DOHH2 (cell line): ENCODE results near the gene OSBPL1A.

Source experiments
- H3F3A ChIP-seq: fragments of 200-600 bp; sonication (generic), shearing (Covaris generic); 2 replicates; pipeline ENCODE4 v1.6.0; 2016; ENCODE audit warnings: antibody characterized with exemption, mild to moderate bottlenecking; ENCODE audit not compliant: control insufficient read depth, insufficient read depth
- H3K27ac ChIP-seq: fragments of 200-600 bp; sonication (generic); 2 replicates; pipeline ENCODE4 v1.5.1; 2014; ENCODE audit warnings: low read depth, mild to moderate bottlenecking, low read length, moderate library complexity
- H3K27me3 ChIP-seq: fragments of 200-600 bp; sonication (generic); 2 replicates; pipeline ENCODE4 v1.6.1; 2014; ENCODE audit warnings: mild to moderate bottlenecking, low read length, mixed read lengths; ENCODE audit not compliant: control insufficient read depth
- H3K36me3 ChIP-seq: fragments of 200-600 bp; sonication (generic); 2 replicates; pipeline ENCODE4 v1.6.1; 2014; ENCODE audit warnings: mild to moderate bottlenecking, low read length, moderate library complexity, mixed read lengths; ENCODE audit not compliant: control insufficient read depth
- H3K4me1 ChIP-seq: fragments of 200-600 bp; sonication (generic); 2 replicates; pipeline ENCODE4 v1.6.1; 2014; ENCODE audit warnings: mild to moderate bottlenecking, low read length, mixed read lengths; ENCODE audit not compliant: control insufficient read depth
- H3K4me2 ChIP-seq: fragments of 200-600 bp; sonication (generic); 2 replicates; pipeline ENCODE4 v1.6.0; 2014; ENCODE audit warnings: mild to moderate bottlenecking, low read length, moderate library complexity
- H3K4me3 ChIP-seq: fragments of 200-600 bp; sonication (generic); 2 replicates; pipeline ENCODE4 v1.5.1; 2014; ENCODE audit warnings: mild to moderate bottlenecking, low read length, mixed read lengths
- H3K79me2 ChIP-seq: fragments of 200-600 bp; sonication (generic); 2 replicates; pipeline ENCODE4 v1.6.1; 2014; ENCODE audit warnings: mild to moderate bottlenecking, low read length, mixed read lengths; ENCODE audit not compliant: control insufficient read depth
- H3K9me2 ChIP-seq: fragments of 200-600 bp; sonication (generic); replicated peaks from 2 replicates; pipeline ENCODE4 v1.6.1; 2014; ENCODE audit warnings: mild to moderate bottlenecking, low read length, mixed read lengths; ENCODE audit not compliant: control insufficient read depth
- H3K9me3 ChIP-seq: fragments of 200-600 bp; sonication (generic); 2 replicates; pipeline ENCODE4 v1.6.1; 2014; ENCODE audit warnings: antibody characterized with exemption, low read length, mixed read lengths; ENCODE audit not compliant: control insufficient read depth, insufficient read depth
- H4K20me1 ChIP-seq: fragments of 200-600 bp; sonication (generic); 2 replicates; pipeline ENCODE4 v1.6.0; 2014; ENCODE audit warnings: low read depth, mild to moderate bottlenecking, antibody characterized with exemption, low read length, moderate library complexity; ENCODE audit not compliant: control insufficient read depth, insufficient read depth
- EZH2phosphoT487 ChIP-seq: fragments of 200-600 bp; sonication (generic); IDR thresholded peaks from 2 replicates; pipeline ENCODE4 v1.6.1; 2017; ENCODE audit warnings: borderline replicate concordance, mild to moderate bottlenecking, antibody characterized with exemption, low read length, moderate library complexity, mixed read lengths
- TF ChIP-seq, protein P1 (sequence below): fragments of 200-600 bp; sonication (generic); IDR thresholded peaks from one replicate; pipeline ENCODE4 v1.5.1; 2014; ENCODE audit warnings: antibody characterized with exemption, mild to moderate bottlenecking, low read depth, low read length; ENCODE audit not compliant: poor library complexity, severe bottlenecking

The OSBPL1A gene

DNA sequence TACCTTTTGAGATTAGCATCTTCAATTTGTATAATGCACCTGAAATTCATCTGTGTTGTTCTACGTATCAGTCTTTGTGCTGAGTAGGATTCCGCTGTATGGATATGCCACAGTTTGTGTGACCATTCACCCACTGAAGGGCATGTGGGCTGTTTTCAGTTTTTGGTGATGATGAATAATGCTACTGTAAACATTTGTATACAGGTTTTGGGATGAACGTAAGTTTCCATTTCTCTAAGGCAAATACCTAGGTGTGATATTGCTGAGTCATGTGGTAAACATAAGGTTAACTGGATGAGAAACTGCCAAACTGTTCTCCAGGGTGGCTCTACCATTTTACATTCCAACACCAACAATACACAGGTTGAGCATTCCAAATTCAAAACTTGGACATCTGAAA lies 223.6 kb downstream of the OSBPL1A start:
- Histone ChIP-seq H4K20me1 (no peaks in the 10 kb centered on the region), H3K9me2 (no peaks in the 10 kb centered on the region), H3F3A (no peaks in the 10 kb centered on the region), H3K27me3 (peaks cover 13% of the 10 kb centered on the region), H3K9me3 (no peaks in the 10 kb centered on the region), H3K4me2 (no peak overlapping the region), H3K4me3 (no peak overlapping the region), H3K36me3 (no peaks in the 10 kb centered on the region), H3K27ac (no peak overlapping the region), H3K4me1 (peaks cover 15% of the 10 kb centered on the region), H3K79me2 (no peaks in the 10 kb centered on the region)
- no peak for TF ChIP-seq EZH2phosphoT487
- TF ChIP-seq, protein P1, sequence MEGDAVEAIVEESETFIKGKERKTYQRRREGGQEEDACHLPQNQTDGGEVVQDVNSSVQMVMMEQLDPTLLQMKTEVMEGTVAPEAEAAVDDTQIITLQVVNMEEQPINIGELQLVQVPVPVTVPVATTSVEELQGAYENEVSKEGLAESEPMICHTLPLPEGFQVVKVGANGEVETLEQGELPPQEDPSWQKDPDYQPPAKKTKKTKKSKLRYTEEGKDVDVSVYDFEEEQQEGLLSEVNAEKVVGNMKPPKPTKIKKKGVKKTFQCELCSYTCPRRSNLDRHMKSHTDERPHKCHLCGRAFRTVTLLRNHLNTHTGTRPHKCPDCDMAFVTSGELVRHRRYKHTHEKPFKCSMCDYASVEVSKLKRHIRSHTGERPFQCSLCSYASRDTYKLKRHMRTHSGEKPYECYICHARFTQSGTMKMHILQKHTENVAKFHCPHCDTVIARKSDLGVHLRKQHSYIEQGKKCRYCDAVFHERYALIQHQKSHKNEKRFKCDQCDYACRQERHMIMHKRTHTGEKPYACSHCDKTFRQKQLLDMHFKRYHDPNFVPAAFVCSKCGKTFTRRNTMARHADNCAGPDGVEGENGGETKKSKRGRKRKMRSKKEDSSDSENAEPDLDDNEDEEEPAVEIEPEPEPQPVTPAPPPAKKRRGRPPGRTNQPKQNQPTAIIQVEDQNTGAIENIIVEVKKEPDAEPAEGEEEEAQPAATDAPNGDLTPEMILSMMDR = no peak

DNA sequence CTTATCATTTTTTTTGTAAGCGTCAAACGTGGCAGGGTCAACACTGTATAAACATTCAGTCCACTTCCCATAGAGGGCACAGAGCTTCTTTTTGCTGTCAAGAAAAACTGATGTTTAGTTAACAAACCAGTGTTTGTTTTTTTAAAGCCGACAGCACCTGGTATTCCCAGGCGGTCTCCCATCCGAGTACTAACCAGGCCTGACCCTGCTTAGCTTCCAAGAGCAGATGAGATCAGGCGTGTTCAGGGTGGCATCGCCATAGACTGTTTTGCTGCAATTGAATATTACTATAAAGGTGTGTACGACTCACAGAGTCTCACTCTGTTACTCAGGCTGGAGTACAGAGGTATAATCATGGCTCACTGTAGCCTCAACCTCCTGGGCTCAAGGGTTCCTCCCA lies 227.3 kb downstream of the OSBPL1A start:
- no peaks in the 10 kb centered on the region for H3K4me1 ChIP-seq
- H3F3A ChIP-seq = no peaks in the 10 kb centered on the region
- no peaks in the 10 kb centered on the region for H3K9me2 ChIP-seq
- no peaks in the 10 kb centered on the region for H3K36me3 ChIP-seq
- TF ChIP-seq, protein P1 = no peak
- no peak for TF ChIP-seq EZH2phosphoT487
- H3K9me3 ChIP-seq = no peaks in the 10 kb centered on the region
- no peak overlapping the region for H3K27ac ChIP-seq
- H4K20me1 ChIP-seq = no peaks in the 10 kb centered on the region
- peaks cover 8% of the 10 kb centered on the region for H3K27me3 ChIP-seq
- H3K4me3 ChIP-seq = no peak overlapping the region
- no peak overlapping the region for H3K4me2 ChIP-seq
- no peaks in the 10 kb centered on the region for H3K79me2 ChIP-seq

DNA sequence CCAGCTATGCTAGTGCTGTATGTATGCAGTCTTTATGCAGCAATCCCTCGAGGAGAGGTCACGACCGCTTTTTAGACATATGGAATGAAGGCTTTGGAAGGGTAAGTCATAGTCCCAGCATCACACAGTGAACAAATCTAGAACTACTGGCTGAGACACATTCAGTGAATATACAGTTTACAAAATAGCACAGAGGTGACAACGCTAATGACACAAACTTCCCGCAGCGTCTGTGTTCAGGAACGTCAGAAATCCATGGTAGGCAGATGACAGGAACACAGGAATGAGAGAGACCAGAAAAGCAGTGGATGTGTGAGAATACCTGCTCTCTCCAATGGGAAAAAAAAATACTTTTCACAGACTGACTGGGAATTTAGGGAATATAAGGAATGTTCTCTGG lies 229.1 kb downstream of the OSBPL1A start:
- H3K4me3 ChIP-seq = no peak overlapping the region
- H3K9me2 ChIP-seq = no peaks in the 10 kb centered on the region
- H3K27ac ChIP-seq = no peak overlapping the region
- no peaks in the 10 kb centered on the region for H3K79me2 ChIP-seq
- H3K4me1 ChIP-seq = no peaks in the 10 kb centered on the region
- TF ChIP-seq, protein P1 = no peak
- TF ChIP-seq EZH2phosphoT487 = no peak
- peaks cover 8% of the 10 kb centered on the region for H3K27me3 ChIP-seq
- H3K4me2 ChIP-seq = no peak overlapping the region
- no peaks in the 10 kb centered on the region for H3F3A ChIP-seq
- H3K9me3 ChIP-seq = no peaks in the 10 kb centered on the region
- no peaks in the 10 kb centered on the region for H3K36me3 ChIP-seq
- H4K20me1 ChIP-seq = no peaks in the 10 kb centered on the region

DNA sequence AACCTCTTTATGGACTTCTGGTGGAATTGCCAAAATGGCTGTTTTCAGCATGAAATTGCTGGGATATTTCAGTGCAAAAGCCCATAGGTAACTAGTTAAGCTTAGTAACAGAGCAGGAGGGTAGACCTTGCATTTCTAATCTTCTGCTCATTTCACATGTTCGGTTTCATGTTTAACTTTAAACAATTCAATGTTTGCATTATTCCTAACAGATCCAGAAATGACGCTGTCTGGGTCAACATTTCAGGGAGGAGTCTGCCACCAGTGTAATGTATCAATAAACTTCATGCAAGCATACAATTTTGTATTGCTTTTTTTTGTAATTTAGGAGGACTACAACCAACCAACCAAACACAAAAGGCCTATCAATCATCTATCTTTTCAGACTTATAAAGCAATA lies 236.3 kb downstream of the OSBPL1A start:
- Histone ChIP-seq H4K20me1 (no peaks in the 10 kb centered on the region), H3K9me2 (no peaks in the 10 kb centered on the region), H3K36me3 (no peaks in the 10 kb centered on the region), H3K4me2 (no peak overlapping the region), H3F3A (no peaks in the 10 kb centered on the region), H3K79me2 (no peaks in the 10 kb centered on the region), H3K27me3 (peaks cover 7% of the 10 kb centered on the region; the same call in 1 of the 2 replicates), H3K9me3 (no peaks in the 10 kb centered on the region), H3K27ac (no peak overlapping the region), H3K4me3 (no peak overlapping the region), H3K4me1 (no peaks in the 10 kb centered on the region)
- TF ChIP-seq, protein P1 = no peak
- no peak for TF ChIP-seq EZH2phosphoT487
